Neural cell (in vitro differentiated cells): ENCODE measurements around the gene GPNMB. TPM values are rescaled to one million over a fixed set of nuclear protein-coding genes. Genes with fewer than 3 reads are reported as not detected.

Source experiments
- H2AFZ ChIP-seq: fragments of 200-600, 300-800 bp; sonication (generic), shearing (Covaris generic); 2 replicates; pipeline ENCODE4 v1.6.0; 2014; ENCODE audit warnings: low read depth, mild to moderate bottlenecking, antibody characterized with exemption, low read length, moderate library complexity
- H3F3A ChIP-seq: fragments of 200-600 bp; shearing (Covaris generic); 2 replicates; pipeline ENCODE4 v1.6.1; 2016; ENCODE audit warnings: mild to moderate bottlenecking, moderate library complexity, mixed read lengths, antibody characterized with exemption, low read length; ENCODE audit not compliant: insufficient read depth, poor library complexity, severe bottlenecking
- H3K27ac ChIP-seq: fragments of 200-600, 300-800 bp; sonication (generic), shearing (Covaris generic); 2 replicates; pipeline ENCODE4 v1.5.1; 2014; ENCODE audit warnings: mild to moderate bottlenecking, low read length, moderate library complexity
- H3K27me3 ChIP-seq: fragments of 300-800, 200-600 bp; sonication (generic), shearing (Covaris generic); 2 replicates; pipeline ENCODE4 v1.6.0; 2014; ENCODE audit warnings: mild to moderate bottlenecking, low read depth, low read length, moderate library complexity; ENCODE audit not compliant: insufficient read depth
- H3K36me3 ChIP-seq: fragments of 300-800, 200-600 bp; sonication (generic), shearing (Covaris generic); 2 replicates; pipeline ENCODE4 v1.5.1; 2014; ENCODE audit warnings: mild to moderate bottlenecking, antibody characterized with exemption, low read length, moderate library complexity; ENCODE audit not compliant: insufficient read depth
- H3K4me2 ChIP-seq: fragments of 300-800, 200-600 bp; sonication (generic), shearing (Covaris generic); 2 replicates; pipeline ENCODE4 v1.6.0; 2014; ENCODE audit warnings: mild to moderate bottlenecking, low read length
- H3K4me3 ChIP-seq: fragments of 300-800, 200-600 bp; sonication (generic), shearing (Covaris generic); 2 replicates; pipeline ENCODE4 v1.5.1; 2014; ENCODE audit warnings: mild to moderate bottlenecking, low read length, moderate library complexity
- H3K79me2 ChIP-seq: fragments of 200-600 bp; shearing (Covaris generic); replicated peaks from 2 replicates; pipeline ENCODE4 v1.6.0; 2014; ENCODE audit warnings: mild to moderate bottlenecking, low read length, moderate library complexity; ENCODE audit not compliant: insufficient read depth
- H3K9ac ChIP-seq: fragments of 300-800, 200-600 bp; sonication (generic), shearing (Covaris generic); 2 replicates; pipeline ENCODE4 v1.6.1; 2016; ENCODE audit warnings: mild to moderate bottlenecking, low read length, mixed read lengths
- H3K9me2 ChIP-seq: fragments of 200-600 bp; shearing (Covaris generic); 2 replicates; pipeline ENCODE4 v1.6.1; 2016; ENCODE audit warnings: mild to moderate bottlenecking, low read length, mixed read lengths; ENCODE audit not compliant: insufficient read depth
- H3K9me3 ChIP-seq: fragments of 200-600, 300-800 bp; sonication (generic), shearing (Covaris generic); 2 replicates; pipeline ENCODE4 v1.6.1; 2016; ENCODE audit warnings: mild to moderate bottlenecking, mixed run types, low read length, moderate library complexity, mixed read lengths
- H4K20me1 ChIP-seq: fragments of 200-600 bp; shearing (Covaris generic); 2 replicates; pipeline ENCODE4 v1.6.1; 2016; ENCODE audit warnings: mild to moderate bottlenecking, mixed run types; ENCODE audit not compliant: insufficient read depth
- CTCF ChIP-seq: fragments of 450-650 bp; IDR thresholded peaks from 2 replicates; pipeline ENCODE4 v1.5.1; 2014; ENCODE audit warnings: antibody characterized with exemption, mild to moderate bottlenecking, moderate library complexity; ENCODE audit not compliant: poor library complexity, severe bottlenecking
- EP300 ChIP-seq: fragments of 450-650 bp; conservative IDR thresholded peaks from 2 replicates; pipeline ENCODE4 v1.6.1; 2014; ENCODE audit warnings: antibody characterized with exemption, mild to moderate bottlenecking, moderate library complexity; ENCODE audit not compliant: poor library complexity, severe bottlenecking
- EZH2 ChIP-seq: fragments of 200-600, 300-800 bp; shearing (Covaris generic), sonication (generic); IDR thresholded peaks from 2 replicates; pipeline ENCODE4 v1.6.1; 2014; ENCODE audit warnings: antibody characterized with exemption, low read length, borderline replicate concordance, mild to moderate bottlenecking; ENCODE audit not compliant: insufficient read depth, poor library complexity, severe bottlenecking
- MXI1 ChIP-seq: fragments of 450-650 bp; conservative IDR thresholded peaks from 2 replicates; pipeline ENCODE4 v1.6.1; 2014; ENCODE audit warnings: antibody characterized with exemption, mild to moderate bottlenecking; ENCODE audit not compliant: poor library complexity, severe bottlenecking
- POLR2AphosphoS5 ChIP-seq: IDR thresholded peaks from 2 replicates; pipeline ENCODE4 v1.6.1; 2012
- REST ChIP-seq: IDR thresholded peaks from 2 replicates; pipeline ENCODE4 v1.6.1; 2012; ENCODE audit warnings: borderline replicate concordance
- SMC3 ChIP-seq: fragments of 450-650 bp; conservative IDR thresholded peaks from 2 replicates; pipeline ENCODE4 v1.6.1; 2014; ENCODE audit warnings: antibody characterized with exemption, mild to moderate bottlenecking, moderate library complexity; ENCODE audit not compliant: poor library complexity
- TAF1 ChIP-seq: IDR thresholded peaks from 2 replicates; pipeline ENCODE4 v1.6.1; 2012; ENCODE audit warnings: low read depth
- polyA plus RNA-seq: library from polyadenylated mRNA; depleted of rRNA; stranded (reverse); fragments of >200 nt; gene quantifications from 2 replicates; pipeline ENCODE4 v1.2.3, GENCODE V29; 2014

GPNMB gene
- polyA plus RNA-seq, 1 donor from 2014 or later = not detected

GRCh38 chr7:23291957-23292560 is 45.5 kb downstream of the GPNMB start:
- no peak overlapping the region for H3K27ac ChIP-seq

GRCh38 chr7:23292623-23293022 is 46.0 kb downstream of the GPNMB start:
- Histone ChIP-seq H3K27me3 (no peaks in the 10 kb centered on the region), H3K4me2 (no peak overlapping the region), H3K27ac (no peak overlapping the region), H3K9me2 (no peaks in the 10 kb centered on the region), H4K20me1 (no peaks in the 10 kb centered on the region), H3K9me3 (no peaks in the 10 kb centered on the region), H3K36me3 (no peaks in the 10 kb centered on the region), H3K79me2 (no peaks in the 10 kb centered on the region), H3K9ac (no peak overlapping the region), H2AFZ (no peak overlapping the region), H3F3A (no peaks in the 10 kb centered on the region), H3K4me3 (no peak overlapping the region)
- TF ChIP-seq REST (no peak), SMC3 (no peak), EP300 (no peak), CTCF (no peak), MXI1 (no peak)

More at GRCh38 chr7:23291957-23292560, 45.5 kb downstream of the GPNMB start:
- Histone ChIP-seq H3F3A (no peaks in the 10 kb centered on the region), H3K79me2 (no peaks in the 10 kb centered on the region), H4K20me1 (no peaks in the 10 kb centered on the region), H3K9ac (no peak overlapping the region), H3K4me3 (no peak overlapping the region), H3K36me3 (no peaks in the 10 kb centered on the region), H2AFZ (no peak overlapping the region), H3K4me2 (no peak overlapping the region), H3K9me2 (no peaks in the 10 kb centered on the region), H3K9me3 (no peaks in the 10 kb centered on the region), H3K27me3 (no peaks in the 10 kb centered on the region)
- no peak for TF ChIP-seq POLR2AphosphoS5
- no peak for TF ChIP-seq EZH2
- TF ChIP-seq EP300 = no peak

- no peaks in the 10 kb centered on the region for H3K27me3 ChIP-seq
- no peak overlapping the region for H3K27ac ChIP-seq
- no peak overlapping the region for H2AFZ ChIP-seq
- no peaks in the 10 kb centered on the region for H3K79me2 ChIP-seq
- no peak overlapping the region for H3K4me3 ChIP-seq
- H3K36me3 ChIP-seq = no peaks in the 10 kb centered on the region
- no peaks in the 10 kb centered on the region for H3F3A ChIP-seq
- TF ChIP-seq CTCF (no peak), REST (no peak), TAF1 (no peak)
- no peaks in the 10 kb centered on the region for H4K20me1 ChIP-seq
- H3K9me3 ChIP-seq = no peaks in the 10 kb centered on the region
- no peak overlapping the region for H3K4me2 ChIP-seq
- no peak overlapping the region for H3K9ac ChIP-seq
- H3K9me2 ChIP-seq = no peaks in the 10 kb centered on the region
Observed at GRCh38 chr7:23293500-23294073, 47.0 kb downstream of the GPNMB start.
